Measurements from ENCODE around the gene TMED8. TPM values are rescaled to one million over a fixed set of nuclear protein-coding genes. Genes with fewer than 3 reads are reported as not detected.

TMED8 gene
- total RNA-seq, 1 donor from 2014 or later = 14.4 TPM

DNA sequence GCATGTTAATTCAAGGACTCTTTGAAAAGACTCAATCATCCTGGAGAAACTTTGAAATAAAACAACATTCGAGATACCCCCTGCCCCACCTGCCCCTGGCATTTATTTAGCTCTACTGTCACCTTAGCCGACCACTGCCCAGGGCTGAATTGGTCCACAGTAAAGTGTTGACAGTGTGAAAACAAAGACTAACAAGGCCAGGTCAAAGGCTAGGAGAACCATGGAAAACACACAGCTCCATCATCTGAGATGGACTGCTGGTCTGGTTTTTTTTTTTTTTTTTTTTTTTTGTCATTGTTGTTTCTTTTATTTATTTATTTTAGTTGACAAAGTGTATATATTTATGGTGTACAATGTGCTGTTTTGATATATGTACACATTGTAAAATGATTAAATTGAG, 30.4 kb downstream of the TMED8 start:
- Mint-ChIP-seq H3K36me3 (peaks cover 38% of the 10 kb centered on the region), H3K4me1 (peaks cover 18% of the 10 kb centered on the region), H3K9me3 (peaks cover 3% of the 10 kb centered on the region), H3K27ac (no peak overlapping the region), H3K4me3 (no peak overlapping the region), H3K27me3 (ENCODE audit: low read depth) (no peaks in the 10 kb centered on the region)
- TF ChIP-seq, protein P1, sequence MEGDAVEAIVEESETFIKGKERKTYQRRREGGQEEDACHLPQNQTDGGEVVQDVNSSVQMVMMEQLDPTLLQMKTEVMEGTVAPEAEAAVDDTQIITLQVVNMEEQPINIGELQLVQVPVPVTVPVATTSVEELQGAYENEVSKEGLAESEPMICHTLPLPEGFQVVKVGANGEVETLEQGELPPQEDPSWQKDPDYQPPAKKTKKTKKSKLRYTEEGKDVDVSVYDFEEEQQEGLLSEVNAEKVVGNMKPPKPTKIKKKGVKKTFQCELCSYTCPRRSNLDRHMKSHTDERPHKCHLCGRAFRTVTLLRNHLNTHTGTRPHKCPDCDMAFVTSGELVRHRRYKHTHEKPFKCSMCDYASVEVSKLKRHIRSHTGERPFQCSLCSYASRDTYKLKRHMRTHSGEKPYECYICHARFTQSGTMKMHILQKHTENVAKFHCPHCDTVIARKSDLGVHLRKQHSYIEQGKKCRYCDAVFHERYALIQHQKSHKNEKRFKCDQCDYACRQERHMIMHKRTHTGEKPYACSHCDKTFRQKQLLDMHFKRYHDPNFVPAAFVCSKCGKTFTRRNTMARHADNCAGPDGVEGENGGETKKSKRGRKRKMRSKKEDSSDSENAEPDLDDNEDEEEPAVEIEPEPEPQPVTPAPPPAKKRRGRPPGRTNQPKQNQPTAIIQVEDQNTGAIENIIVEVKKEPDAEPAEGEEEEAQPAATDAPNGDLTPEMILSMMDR (IDR thresholded peaks at IDR 0.05; ENCODE audit: unreplicated experiment) = no peak
- DNase-seq (ENCODE audit: low spot score in 2 of 2, unreplicated experiment in 2 of 2) = no peak

DNA sequence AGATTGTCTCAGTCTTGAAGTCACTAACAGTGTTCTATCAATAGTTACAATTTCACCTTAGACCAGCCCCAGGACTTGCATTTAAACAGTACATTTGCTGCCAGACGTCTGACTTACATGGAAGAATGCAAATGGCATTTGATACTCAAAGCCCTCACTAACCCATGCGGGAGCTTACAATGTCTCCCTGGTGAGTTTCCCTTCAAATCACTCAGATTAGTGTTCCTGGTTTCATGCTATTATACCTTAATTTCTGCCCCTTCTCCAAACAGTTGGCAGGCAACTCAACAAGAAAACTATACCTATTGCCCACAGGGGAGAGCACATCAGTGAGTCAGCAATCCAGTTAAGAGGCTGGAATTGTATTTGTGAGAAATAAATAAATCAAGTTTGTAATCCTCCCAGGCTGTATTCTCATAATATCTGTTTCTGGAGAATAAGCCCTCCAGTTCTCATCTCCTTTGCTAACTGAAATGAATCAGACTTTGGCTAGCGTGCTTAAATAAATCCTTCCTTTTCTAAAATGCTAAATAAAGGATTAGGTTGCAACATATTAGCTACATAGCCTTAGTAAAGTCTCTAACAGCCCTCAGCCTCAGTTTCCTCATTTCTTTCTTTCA, 32.4 kb downstream of the TMED8 start:
- H3K27me3 Mint-ChIP-seq (ENCODE audit: low read depth) = no peaks in the 10 kb centered on the region
- peaks cover 3% of the 10 kb centered on the region for H3K9me3 Mint-ChIP-seq
- no peak overlapping the region for H3K4me3 Mint-ChIP-seq
- TF ChIP-seq, protein P1 (IDR thresholded peaks at IDR 0.05; ENCODE audit: unreplicated experiment) = no peak
- H3K4me1 Mint-ChIP-seq = peaks cover 18% of the 10 kb centered on the region
- DNase-seq (ENCODE audit: low spot score in 2 of 2, unreplicated experiment in 2 of 2) = no peak
- H3K27ac Mint-ChIP-seq = no peak overlapping the region
- H3K36me3 Mint-ChIP-seq = peaks cover 35% of the 10 kb centered on the region

- TF ChIP-seq, protein P1 (IDR thresholded peaks at IDR 0.05; ENCODE audit: unreplicated experiment) = no peak
- peaks cover 18% of the 10 kb centered on the region for H3K4me1 Mint-ChIP-seq
- peaks cover 3% of the 10 kb centered on the region for H3K9me3 Mint-ChIP-seq
- no peak overlapping the region for H3K4me3 Mint-ChIP-seq
- no peak for DNase-seq (ENCODE audit: low spot score in 2 of 2, unreplicated experiment in 2 of 2)
- no peak overlapping the region for H3K27ac Mint-ChIP-seq
- no peaks in the 10 kb centered on the region for H3K27me3 Mint-ChIP-seq (ENCODE audit: low read depth)
- H3K36me3 Mint-ChIP-seq = peaks cover 36% of the 10 kb centered on the region
Measured at GRCh38 chr14:77343662-77344061, 33.2 kb downstream of the TMED8 start.

- DNase-seq (ENCODE audit: low spot score in 2 of 2, unreplicated experiment in 2 of 2) = no peak
- no peak overlapping the region for H3K4me3 Mint-ChIP-seq
- peaks cover 3% of the 10 kb centered on the region for H3K9me3 Mint-ChIP-seq
- TF ChIP-seq, protein P1 (IDR thresholded peaks at IDR 0.05; ENCODE audit: unreplicated experiment) = no peak
- no peaks in the 10 kb centered on the region for H3K27me3 Mint-ChIP-seq (ENCODE audit: low read depth)
- peaks cover 36% of the 10 kb centered on the region for H3K36me3 Mint-ChIP-seq
- H3K27ac Mint-ChIP-seq = peak overlapping the region; percentile 66
- peaks cover 18% of the 10 kb centered on the region for H3K4me1 Mint-ChIP-seq
Measured at GRCh38 chr14:77342726-77343397, 34.0 kb downstream of the TMED8 start.

GRCh38 chr14:77340389-77340788, 36.5 kb downstream of the TMED8 start:
- no peak overlapping the region for H3K4me3 Mint-ChIP-seq
- no peaks in the 10 kb centered on the region for H3K9me3 Mint-ChIP-seq
- H3K27me3 Mint-ChIP-seq (ENCODE audit: low read depth) = no peaks in the 10 kb centered on the region
- peaks cover 13% of the 10 kb centered on the region for H3K4me1 Mint-ChIP-seq
- TF ChIP-seq, protein P1 (IDR thresholded peaks at IDR 0.05; ENCODE audit: unreplicated experiment) = no peak
- DNase-seq (ENCODE audit: low spot score in 2 of 2, unreplicated experiment in 2 of 2) = no peak
- H3K27ac Mint-ChIP-seq = no peak overlapping the region
- peaks cover 26% of the 10 kb centered on the region for H3K36me3 Mint-ChIP-seq

Measured in mesothelial cell of epicardium (in vitro differentiated cells).